H1 (cell line): ENCODE measurements around the gene ASF1B. TPM values are rescaled to one million over a fixed set of nuclear protein-coding genes. Genes with fewer than 3 reads are reported as not detected.

Source experiments
- BACH1 ChIP-seq: IDR thresholded peaks from 2 replicates; pipeline ENCODE4 v1.6.1; 2012; ENCODE audit warnings: low read length, improper control_type of control experiment
- CTBP2 ChIP-seq: IDR thresholded peaks from 2 replicates; pipeline ENCODE4 v1.7.0; 2011; ENCODE audit warnings: borderline replicate concordance, mild to moderate bottlenecking, moderate library complexity, mixed read lengths, low read length; ENCODE audit not compliant: insufficient read depth, insufficient read length
- CTCF ChIP-seq, 3 experiments: IDR thresholded peaks; 1 replicate in 2 of 3; 2 replicates in 1 of 3; pipeline versions ENCODE4 v1.5.1 to v1.6.1; 2011; ENCODE audit warnings: low read length in 3 of 3, mild to moderate bottlenecking in 3 of 3, inconsistent platforms in 2 of 3, low read depth in 1 of 3, moderate library complexity in 1 of 3; ENCODE audit not compliant: insufficient read depth in 1 of 3; ENCODE audit errors: control extremely low read depth in 1 of 3
- FOSL1 ChIP-seq: IDR thresholded peaks from 2 replicates; pipeline ENCODE4 v1.6.1; 2011; ENCODE audit warnings: mild to moderate bottlenecking, low read depth, low read length, moderate library complexity; ENCODE audit not compliant: insufficient read depth
- SP2 ChIP-seq: IDR thresholded peaks from 2 replicates; pipeline ENCODE4 v1.6.1; 2012; ENCODE audit warnings: mild to moderate bottlenecking, low read length, inconsistent platforms
- polyA plus RNA-seq, 7 experiments: library from polyadenylated mRNA; depleted of rRNA in 3 of 7; stranded (reverse) in 5 of 7; unstranded in 2 of 7; fragments of >200 nt in 5 of 7; fragments of 200-250 nt in 2 of 7; gene quantifications; 1 replicate in 5 of 7; 2 replicates in 1 of 7; 4 replicates in 1 of 7; pipeline versions ENCODE4 v1.2.1 to v1.2.3, GENCODE V29; 2011 to 2013; ENCODE audit warnings: missing spikeins in 2 of 7, mixed read lengths in 2 of 7
- total RNA-seq: library from RNA; stranded (reverse); fragmentation: NEBNext Ultra II Directional; extraction: Animal tissue kit (Norgen Biotek cat#: 25700); gene quantifications from 2 replicates; pipeline ENCODE4 v1.2.1, GENCODE V29; 2021
- TF ChIP-seq, protein P1 (sequence below): IDR thresholded peaks from 2 replicates; pipeline ENCODE4 v1.6.1; 2011; ENCODE audit warnings: low read depth, mild to moderate bottlenecking, low read length; ENCODE audit not compliant: insufficient read depth

ASF1B gene
- total and polyA plus RNA-seq, 2 of the 8 experiments (the other 6 are each of a cell fraction or from before 2014, with no cell fraction given), result 32.6 to 59.2 TPM

- TF ChIP-seq, protein P1, sequence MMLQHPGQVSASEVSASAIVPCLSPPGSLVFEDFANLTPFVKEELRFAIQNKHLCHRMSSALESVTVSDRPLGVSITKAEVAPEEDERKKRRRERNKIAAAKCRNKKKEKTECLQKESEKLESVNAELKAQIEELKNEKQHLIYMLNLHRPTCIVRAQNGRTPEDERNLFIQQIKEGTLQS, result no peak
- TF ChIP-seq CTCF (IDR thresholded peaks at IDR 0.05; ENCODE audit: control extremely low read depth in 1 of 3, insufficient read depth in 1 of 3, low read depth in 1 of 3, low read length in 3 of 3) (no peak), FOSL1 (no peak), CTBP2 (no peak), SP2 (no peak), BACH1 (no peak)
These were observed 21.9 kb downstream of the ASF1B start (continued) for GRCh38 chr19:14114439-14114838.
